ENCODE measurements around the gene NFKBIA. TPM values are rescaled to one million over a fixed set of nuclear protein-coding genes. Genes with fewer than 3 reads are reported as not detected.

Gene NFKBIA
- total RNA-seq, 2 donors from 2014 or later, result 1,092 to 1,804 TPM

DNA sequence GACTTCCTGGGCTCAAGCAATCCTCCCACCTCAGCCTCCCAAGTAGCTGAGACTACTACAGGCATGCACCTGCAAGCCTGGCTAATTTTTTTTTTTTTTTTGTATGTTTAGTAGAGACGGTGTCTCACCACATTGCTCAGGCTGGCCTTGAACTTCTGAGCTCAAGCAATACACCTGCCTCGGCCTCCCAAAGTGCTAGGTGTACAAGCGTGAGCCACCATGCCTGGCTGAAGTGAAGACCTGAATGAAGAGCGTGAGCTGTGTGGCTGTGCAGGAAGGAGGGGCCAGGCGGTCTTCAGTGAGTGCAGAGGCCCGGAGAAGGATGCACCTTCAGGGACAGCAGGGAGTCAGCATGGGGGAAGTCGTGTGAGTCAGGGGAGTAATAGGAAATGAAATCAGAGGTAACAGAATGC lies 14.9 kb upstream of the NFKBIA start:
- no peak for ATAC-seq

DNA sequence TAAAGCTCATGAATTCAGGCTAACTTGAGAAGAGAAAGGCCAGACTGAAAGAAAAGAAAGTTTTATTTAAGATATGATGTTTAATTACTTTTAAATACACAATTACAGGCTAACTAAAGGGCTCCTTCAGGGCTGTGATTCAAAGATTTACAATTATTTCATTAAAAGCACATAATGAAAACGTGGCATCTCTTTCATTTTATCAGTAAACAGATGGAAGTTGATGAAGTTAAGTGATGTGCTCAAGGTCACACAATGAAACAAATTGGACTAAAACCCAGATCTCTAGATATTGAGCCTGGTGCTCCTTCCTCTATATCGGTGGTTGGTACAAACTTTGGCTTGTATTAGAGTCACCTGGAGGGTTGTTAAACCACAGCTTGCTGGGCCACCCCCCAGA lies 13.5 kb upstream of the NFKBIA start:
- Mint-ChIP-seq H3K27me3 (no peaks in the 10 kb centered on the region), H3K27ac (peak overlapping the region; percentile 81 to 86), H3K4me3 (peak overlapping the region; percentile 74), H3K4me1 (ENCODE audit: low read depth in 2 of 2) (peaks cover 49 to 58% of the 10 kb centered on the region in 2 donors), H3K36me3 (no peaks in the 10 kb centered on the region), H3K9me3 (no peaks in the 10 kb centered on the region)
- DNase-seq (ENCODE audit: low spot score) (no peak), ATAC-seq (no peak)

More for the DNA sequence above, 14.9 kb upstream of the NFKBIA start:
- Mint-ChIP-seq H3K4me3 (no peak overlapping the region), H3K27ac (no peak overlapping the region), H3K36me3 (no peaks in the 10 kb centered on the region), H3K9me3 (no peaks in the 10 kb centered on the region), H3K27me3 (no peaks in the 10 kb centered on the region), H3K4me1 (ENCODE audit: low read depth in 2 of 2) (peaks cover 41 to 47% of the 10 kb centered on the region in 2 donors)
- DNase-seq (ENCODE audit: low spot score), result no peak

DNA sequence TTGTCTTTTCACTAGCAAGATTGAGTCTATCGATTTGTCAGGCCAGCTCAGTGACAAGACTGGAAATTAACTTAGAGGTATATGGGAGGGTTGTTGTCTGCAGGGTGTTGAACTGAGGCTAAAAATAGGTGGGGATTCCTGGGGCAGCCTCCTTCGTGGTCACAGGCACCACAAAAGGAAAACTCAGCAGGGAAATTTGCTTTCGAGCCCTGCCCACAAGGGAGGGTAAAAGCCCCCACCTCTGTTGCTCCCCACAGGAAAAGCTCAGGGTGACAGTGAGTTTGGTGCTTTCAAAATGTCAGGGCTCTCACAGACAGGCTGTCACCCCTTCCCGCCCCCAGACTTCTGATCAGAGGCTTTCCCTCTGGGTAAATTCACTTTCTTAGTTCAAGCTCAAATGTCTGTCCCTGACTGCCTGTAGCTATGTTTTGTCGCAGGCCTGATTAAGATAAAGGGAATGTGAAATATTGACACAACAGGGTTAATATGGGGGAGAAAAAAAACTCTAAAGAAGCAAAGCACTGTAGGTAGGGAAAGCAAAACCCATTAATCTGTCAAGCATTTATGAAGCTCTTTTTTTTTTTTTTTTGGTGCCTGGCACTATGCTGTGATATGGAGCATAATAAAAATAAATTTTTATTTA lies 11.7 kb upstream of the NFKBIA start:
- DNase-seq (ENCODE audit: low spot score) (peak; percentile 90), ATAC-seq (peak; percentile 70 to 83)
- H3K4me1 Mint-ChIP-seq (ENCODE audit: low read depth in 2 of 2), result peaks cover 53 to 59% of the 10 kb centered on the region in 2 donors
- no peaks in the 10 kb centered on the region for H3K27me3 Mint-ChIP-seq
- peak overlapping the region; percentile 81 to 86 for H3K27ac Mint-ChIP-seq
- peak overlapping the region; percentile 74 for H3K4me3 Mint-ChIP-seq
- H3K36me3 Mint-ChIP-seq, result no peaks in the 10 kb centered on the region
- H3K9me3 Mint-ChIP-seq, result no peaks in the 10 kb centered on the region

DNA sequence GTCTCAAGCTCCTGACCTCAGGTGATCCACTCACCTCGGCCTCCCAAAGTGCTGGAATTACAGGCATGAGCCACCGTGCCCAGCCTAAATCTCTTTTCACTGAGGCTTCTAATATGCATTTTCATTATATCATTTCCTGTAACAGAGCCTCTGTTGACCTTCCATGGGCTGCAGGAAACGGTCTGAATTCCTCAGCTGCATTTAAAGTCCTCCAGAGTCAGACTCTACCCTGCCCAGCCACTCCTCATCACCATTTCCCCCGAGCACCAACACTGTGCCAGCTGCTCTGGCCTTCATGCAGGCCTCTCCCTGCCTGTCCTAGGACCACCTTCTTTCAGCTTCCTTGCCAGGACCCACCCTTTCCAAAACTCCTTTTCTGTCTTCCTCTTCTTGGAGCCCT lies 9.8 kb upstream of the NFKBIA start:
- Mint-ChIP-seq H3K9me3 (no peaks in the 10 kb centered on the region), H3K4me3 (peak overlapping the region; percentile 74), H3K36me3 (no peaks in the 10 kb centered on the region), H3K27me3 (no peaks in the 10 kb centered on the region), H3K27ac (peak overlapping the region; percentile 81 to 86), H3K4me1 (ENCODE audit: low read depth in 2 of 2) (peaks cover 55 to 59% of the 10 kb centered on the region in 2 donors)
- ATAC-seq (no peak), DNase-seq (ENCODE audit: low spot score) (no peak)

DNA sequence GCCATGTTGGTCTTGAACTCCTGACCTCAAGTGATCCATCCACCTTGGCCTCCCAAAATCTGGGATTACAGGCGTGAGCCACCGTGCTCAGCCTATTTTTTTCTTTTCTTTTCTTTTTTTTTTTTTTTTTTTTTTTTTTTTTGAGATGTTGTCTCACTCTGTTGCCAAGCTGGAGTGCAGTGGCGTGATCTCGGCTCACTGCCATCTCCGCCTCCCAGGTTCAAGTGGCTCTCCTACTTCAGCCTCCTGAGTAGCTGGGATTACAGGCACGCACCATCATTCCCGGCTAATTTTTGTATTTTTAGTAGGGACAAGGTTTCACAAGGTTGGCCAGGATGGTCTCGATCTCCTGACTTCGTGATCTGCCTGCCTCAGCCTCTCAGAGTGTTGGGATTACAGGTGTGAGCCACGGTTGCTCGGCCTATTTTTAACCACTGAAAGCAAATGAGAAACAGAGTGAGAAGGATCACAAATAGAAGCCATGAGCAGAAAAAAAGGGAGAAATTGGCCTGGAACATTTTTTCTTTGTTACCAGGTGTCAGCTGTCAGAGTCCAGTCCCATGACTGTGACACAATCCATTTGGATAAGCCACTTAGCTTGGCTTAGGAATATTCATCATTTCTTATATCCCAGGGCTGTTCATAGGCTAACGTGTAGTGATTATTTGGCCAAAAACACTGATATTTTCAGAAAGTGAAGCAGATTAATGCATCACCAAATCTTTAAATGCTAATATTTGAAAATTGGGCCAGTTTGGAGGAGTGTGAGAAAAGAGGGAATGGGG lies 7.9 kb upstream of the NFKBIA start:
- DNase-seq (ENCODE audit: low spot score), result no peak
- Mint-ChIP-seq H3K9me3 (no peaks in the 10 kb centered on the region), H3K27ac (peak overlapping the region; percentile 53 to 63), H3K27me3 (no peaks in the 10 kb centered on the region), H3K4me3 (peak overlapping the region; percentile 31), H3K36me3 (no peaks in the 10 kb centered on the region), H3K4me1 (ENCODE audit: low read depth in 2 of 2) (peaks cover 48 to 49% of the 10 kb centered on the region in 2 donors)
- ATAC-seq, result no peak

DNA sequence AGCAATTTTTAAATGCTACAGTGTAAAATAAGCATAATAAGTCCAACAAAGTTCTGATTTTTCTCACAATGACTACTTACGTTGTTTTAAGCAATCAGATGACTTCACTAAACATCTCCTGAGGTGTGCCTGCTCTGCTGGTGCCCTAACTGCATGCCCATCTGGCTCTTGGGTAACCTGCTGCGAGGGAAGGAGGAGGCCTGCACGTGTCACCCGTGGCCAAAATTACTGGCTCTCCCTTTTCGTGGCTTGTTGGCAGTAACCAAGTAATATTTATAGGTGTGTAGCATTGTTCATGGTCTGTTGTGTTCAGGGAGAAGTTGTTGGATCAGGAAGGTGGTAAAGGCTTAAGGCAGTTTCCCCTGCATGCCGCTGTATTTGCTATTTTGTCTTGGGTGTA lies 6.3 kb upstream of the NFKBIA start:
- H3K4me3 Mint-ChIP-seq, result no peak overlapping the region
- peak overlapping the region in 1 of 2 donors; percentile 56 for H3K27ac Mint-ChIP-seq
- no peaks in the 10 kb centered on the region for H3K27me3 Mint-ChIP-seq
- H3K4me1 Mint-ChIP-seq (ENCODE audit: low read depth in 2 of 2), result peaks cover 46 to 47% of the 10 kb centered on the region in 2 donors
- H3K9me3 Mint-ChIP-seq, result no peaks in the 10 kb centered on the region
- DNase-seq (ENCODE audit: low spot score) (no peak), ATAC-seq (no peak)
- H3K36me3 Mint-ChIP-seq, result no peaks in the 10 kb centered on the region

DNA sequence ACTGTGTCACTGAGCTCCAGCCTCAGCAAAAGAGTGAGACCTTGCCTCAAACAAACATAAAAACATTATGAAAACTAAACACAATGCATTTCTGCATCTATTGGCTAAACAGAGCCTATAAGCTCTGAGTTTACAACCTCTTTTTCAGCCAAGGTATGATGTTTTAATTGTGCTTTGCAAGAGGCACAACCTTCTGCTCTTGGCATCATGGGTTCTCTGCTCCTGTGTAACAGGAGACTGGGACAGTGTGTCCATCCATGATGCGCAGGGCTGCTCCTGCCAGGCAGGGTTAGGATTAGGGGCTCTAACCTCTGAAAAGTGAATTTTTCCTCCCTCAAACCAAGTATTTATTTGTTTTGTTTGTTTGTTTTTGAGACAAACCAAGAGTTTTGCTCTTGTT lies 5.0 kb upstream of the NFKBIA start:
- no peaks in the 10 kb centered on the region for H3K9me3 Mint-ChIP-seq
- no peak overlapping the region for H3K27ac Mint-ChIP-seq
- H3K36me3 Mint-ChIP-seq, result peaks cover under 1% of the 10 kb centered on the region
- H3K4me3 Mint-ChIP-seq, result no peak overlapping the region
- DNase-seq (ENCODE audit: low spot score) (no peak), ATAC-seq (no peak)
- peaks cover 43% of the 10 kb centered on the region in 2 donors for H3K4me1 Mint-ChIP-seq (ENCODE audit: low read depth in 2 of 2)
- H3K27me3 Mint-ChIP-seq, result no peaks in the 10 kb centered on the region

DNA sequence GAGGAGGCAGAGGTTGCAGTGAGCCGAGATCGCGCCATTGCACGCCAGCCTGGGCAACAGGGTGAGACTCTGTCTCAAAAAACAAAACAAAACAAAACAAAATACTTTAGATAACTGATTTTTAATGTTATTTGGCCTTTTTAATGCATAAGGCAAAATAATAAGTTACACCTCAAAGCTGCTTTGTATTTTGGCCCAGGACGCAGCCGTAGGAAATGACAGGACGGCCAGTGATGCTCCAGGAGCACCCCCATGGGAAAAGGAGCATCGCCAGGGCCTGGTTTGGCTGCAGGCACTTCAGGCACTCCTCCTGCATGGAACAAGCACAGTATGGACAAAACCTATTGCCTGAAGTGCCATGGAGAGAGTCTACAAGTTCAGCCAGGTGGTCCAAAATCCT lies 3.5 kb upstream of the NFKBIA start:
- no peak overlapping the region for H3K27ac Mint-ChIP-seq

DNA sequence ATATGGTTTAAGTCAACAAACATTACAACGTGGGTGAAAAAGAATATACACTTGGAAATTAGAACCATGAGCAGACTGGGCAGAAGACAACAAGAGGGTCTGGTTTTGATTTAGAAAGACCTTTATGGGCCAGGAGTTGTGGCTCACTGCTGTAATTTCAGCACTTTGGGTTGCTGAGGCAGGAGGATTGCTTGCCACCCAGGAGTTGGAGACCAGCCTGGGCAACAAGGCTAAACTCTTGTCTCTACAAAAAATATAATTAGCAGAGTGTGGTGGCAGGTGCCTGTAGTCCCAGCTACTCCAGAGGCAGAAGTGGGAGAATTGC lies 2.7 kb upstream of the NFKBIA start:
- no peaks in the 10 kb centered on the region for H3K27me3 Mint-ChIP-seq
- DNase-seq (ENCODE audit: low spot score), result no peak
- peaks cover 42 to 44% of the 10 kb centered on the region in 2 donors for H3K4me1 Mint-ChIP-seq (ENCODE audit: low read depth in 2 of 2)
- peak overlapping the region; percentile 98 to 99 for H3K27ac Mint-ChIP-seq
- no peaks in the 10 kb centered on the region for H3K9me3 Mint-ChIP-seq
- H3K4me3 Mint-ChIP-seq, result no peak overlapping the region
- H3K36me3 Mint-ChIP-seq, result peaks cover 19% of the 10 kb centered on the region
- no peak for ATAC-seq

More for the DNA sequence above, 3.5 kb upstream of the NFKBIA start:
- no peak for DNase-seq (ENCODE audit: low spot score)
- no peak overlapping the region for H3K4me3 Mint-ChIP-seq
- no peaks in the 10 kb centered on the region for H3K27me3 Mint-ChIP-seq
- peaks cover 11% of the 10 kb centered on the region for H3K36me3 Mint-ChIP-seq
- no peaks in the 10 kb centered on the region for H3K9me3 Mint-ChIP-seq
- H3K4me1 Mint-ChIP-seq (ENCODE audit: low read depth in 2 of 2), result peaks cover 41 to 43% of the 10 kb centered on the region in 2 donors
- no peak for ATAC-seq

DNA sequence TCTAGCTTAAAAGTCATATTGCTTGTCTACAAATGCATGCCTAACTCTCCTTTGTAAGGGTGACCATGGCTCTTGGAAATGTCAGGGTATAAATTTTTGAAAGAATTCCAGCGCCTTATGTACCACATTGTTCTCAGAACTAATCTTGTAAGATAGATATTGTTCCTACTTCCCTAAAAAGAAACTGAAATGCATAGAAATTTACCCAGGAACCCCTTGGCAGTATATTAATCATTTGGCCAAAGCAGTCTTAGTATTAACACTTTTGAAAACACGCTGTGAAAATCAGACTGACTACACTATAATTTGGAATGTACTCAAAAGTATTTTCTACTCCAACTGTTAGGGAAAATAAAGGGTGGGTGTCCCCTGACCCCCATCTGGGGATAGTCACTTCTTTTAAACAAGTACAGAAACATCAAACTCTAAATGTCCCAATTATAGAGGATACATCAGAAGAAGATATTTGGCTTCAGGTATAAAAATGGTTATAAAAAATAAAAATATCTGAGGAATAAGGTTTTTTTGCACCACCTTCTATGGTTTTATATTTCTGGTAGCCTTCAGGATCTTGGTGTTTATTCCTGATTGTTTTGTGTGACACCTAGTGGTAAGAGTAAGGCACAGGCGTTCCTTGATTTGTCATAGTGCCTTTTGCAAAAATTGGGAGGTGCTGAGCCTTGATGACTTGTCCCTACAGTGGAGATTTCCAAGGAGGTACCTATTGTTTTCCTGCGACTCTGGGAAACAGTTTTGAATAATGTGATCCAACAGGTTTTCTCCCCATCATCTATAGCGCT lies 2.2 kb upstream of the NFKBIA start:
- Mint-ChIP-seq H3K9me3 (no peaks in the 10 kb centered on the region), H3K4me3 (peak overlapping the region; percentile 98), H3K27me3 (no peaks in the 10 kb centered on the region), H3K27ac (peak overlapping the region; percentile 98 to 99), H3K36me3 (peaks cover 24% of the 10 kb centered on the region), H3K4me1 (ENCODE audit: low read depth in 2 of 2) (peaks cover 44 to 45% of the 10 kb centered on the region in 2 donors)
- no peak for DNase-seq (ENCODE audit: low spot score)
- no peak for ATAC-seq

DNA sequence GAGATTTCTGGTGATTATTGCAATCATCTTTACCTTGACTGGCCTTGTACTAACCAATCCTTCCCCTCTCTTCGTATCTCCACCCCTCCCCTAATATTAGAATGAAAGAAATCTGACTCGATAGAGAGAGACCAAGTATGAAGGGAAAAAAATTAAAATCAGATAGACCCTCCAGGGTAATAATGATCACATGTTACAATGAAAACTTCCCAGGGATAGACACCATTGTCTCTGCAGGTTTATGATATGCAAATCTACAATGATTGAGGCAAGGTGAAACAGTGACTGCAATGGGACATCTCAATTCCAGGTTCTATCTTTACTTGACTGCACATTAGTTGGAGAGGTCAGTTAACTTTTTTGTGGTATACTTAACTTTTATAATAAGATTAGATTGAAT lies 1.5 kb upstream of the NFKBIA start:
- Mint-ChIP-seq H3K27ac (peak overlapping the region; percentile 98 to 99), H3K9me3 (no peaks in the 10 kb centered on the region), H3K4me3 (peak overlapping the region; percentile 98), H3K4me1 (ENCODE audit: low read depth in 2 of 2) (peaks cover 42 to 45% of the 10 kb centered on the region in 2 donors), H3K36me3 (peaks cover 29% of the 10 kb centered on the region), H3K27me3 (no peaks in the 10 kb centered on the region)
- ATAC-seq (no peak), DNase-seq (ENCODE audit: low spot score) (no peak)

DNA sequence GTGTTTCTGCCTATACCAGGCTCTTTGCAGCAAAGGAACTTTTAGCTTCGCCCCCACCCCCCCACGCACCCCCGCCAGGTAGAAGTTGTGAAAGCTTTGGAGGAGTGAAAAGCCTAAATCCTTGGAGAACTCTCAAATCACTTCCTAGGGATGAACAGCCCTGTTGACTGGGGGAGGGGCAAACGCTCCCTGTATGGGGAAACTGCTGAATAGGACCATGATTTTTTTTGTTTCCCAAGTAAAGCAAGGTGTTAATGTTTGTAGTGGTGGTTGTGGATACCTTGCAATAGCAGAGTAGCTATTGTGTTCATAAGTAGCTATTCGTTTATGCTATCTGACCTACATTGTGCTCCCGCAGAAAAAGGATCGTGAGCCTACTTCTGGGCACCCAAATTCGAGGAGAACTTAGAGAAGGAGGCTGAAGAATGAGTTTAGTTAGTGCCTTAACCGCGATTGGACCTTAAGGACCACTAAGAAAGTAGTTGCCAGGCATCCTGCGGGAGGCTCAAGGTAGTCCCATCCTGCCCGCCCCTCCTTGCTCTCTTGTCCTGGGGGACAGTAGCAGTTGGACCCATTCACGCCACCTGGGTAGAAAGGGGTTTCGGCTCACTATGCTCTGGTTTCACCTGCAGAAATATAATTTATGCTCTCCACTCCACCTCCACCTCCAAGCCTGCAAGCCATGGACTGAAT lies 901 bp upstream of the NFKBIA start:
- Mint-ChIP-seq H3K27me3 (no peaks in the 10 kb centered on the region), H3K4me1 (ENCODE audit: low read depth in 2 of 2) (peaks cover 45 to 52% of the 10 kb centered on the region in 2 donors), H3K27ac (peak overlapping the region; percentile 98 to 99), H3K4me3 (peak overlapping the region; percentile 98), H3K36me3 (peaks cover 35% of the 10 kb centered on the region), H3K9me3 (no peaks in the 10 kb centered on the region)
- DNase-seq (ENCODE audit: low spot score) (no peak), ATAC-seq (no peak)

Data from natural killer cell treated with Interleukin-12 subunit alpha and Interleukin-12 subunit beta and Interleukin-15 and Interleukin-18, amount 100 ng/mL, for 72 hours (primary cell).